Fibroblast of pulmonary artery (primary cell): ENCODE data around the gene C1QTNF9.
"Not testable (repeated sequence)": the region's sequence is repeated elsewhere in the genome, so short reads cannot be mapped to it uniquely, and the experiment has no call there.

Source experiments
- DNase-seq: peaks from one replicate; pipeline ENCODE4 v3.0.0-alpha.2; 2010; ENCODE audit warnings: low read depth
- H3K4me3 ChIP-seq: replicated peaks from 2 replicates; pipeline ENCODE4 v1.5.1; 2011; ENCODE audit warnings: low read depth, mild to moderate bottlenecking, control low read depth, low read length, moderate library complexity
- TF ChIP-seq, protein P1 (sequence below): IDR thresholded peaks from 2 replicates; pipeline ENCODE4 v1.5.1; 2011; ENCODE audit warnings: mild to moderate bottlenecking, control low read depth, low read length, inconsistent platforms; ENCODE audit errors: missing control alignments

Gene C1QTNF9

DNA sequence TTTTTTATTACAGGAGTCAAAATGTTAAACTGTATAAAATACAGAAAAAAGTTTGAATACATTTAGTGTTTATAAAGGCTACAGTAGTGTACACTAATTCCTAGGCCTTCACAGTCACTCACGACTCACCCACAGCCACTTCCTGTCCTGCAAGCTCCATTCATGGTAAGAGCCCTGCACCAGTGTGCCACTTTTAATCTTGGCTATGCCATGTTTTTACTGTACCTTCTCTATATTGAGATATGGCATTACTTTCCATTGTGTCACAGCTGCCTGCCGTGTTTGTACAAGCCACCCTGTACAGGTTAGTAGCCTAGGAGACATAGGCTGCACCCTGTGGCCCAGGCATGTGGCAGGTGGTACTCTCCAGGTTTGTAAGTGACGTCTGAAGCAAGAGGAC, 32.1 kb downstream of the C1QTNF9 start:
- no peak for DNase-seq
- TF ChIP-seq, protein P1, sequence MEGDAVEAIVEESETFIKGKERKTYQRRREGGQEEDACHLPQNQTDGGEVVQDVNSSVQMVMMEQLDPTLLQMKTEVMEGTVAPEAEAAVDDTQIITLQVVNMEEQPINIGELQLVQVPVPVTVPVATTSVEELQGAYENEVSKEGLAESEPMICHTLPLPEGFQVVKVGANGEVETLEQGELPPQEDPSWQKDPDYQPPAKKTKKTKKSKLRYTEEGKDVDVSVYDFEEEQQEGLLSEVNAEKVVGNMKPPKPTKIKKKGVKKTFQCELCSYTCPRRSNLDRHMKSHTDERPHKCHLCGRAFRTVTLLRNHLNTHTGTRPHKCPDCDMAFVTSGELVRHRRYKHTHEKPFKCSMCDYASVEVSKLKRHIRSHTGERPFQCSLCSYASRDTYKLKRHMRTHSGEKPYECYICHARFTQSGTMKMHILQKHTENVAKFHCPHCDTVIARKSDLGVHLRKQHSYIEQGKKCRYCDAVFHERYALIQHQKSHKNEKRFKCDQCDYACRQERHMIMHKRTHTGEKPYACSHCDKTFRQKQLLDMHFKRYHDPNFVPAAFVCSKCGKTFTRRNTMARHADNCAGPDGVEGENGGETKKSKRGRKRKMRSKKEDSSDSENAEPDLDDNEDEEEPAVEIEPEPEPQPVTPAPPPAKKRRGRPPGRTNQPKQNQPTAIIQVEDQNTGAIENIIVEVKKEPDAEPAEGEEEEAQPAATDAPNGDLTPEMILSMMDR: no peak
- no peak overlapping the region for H3K4me3 ChIP-seq

DNA sequence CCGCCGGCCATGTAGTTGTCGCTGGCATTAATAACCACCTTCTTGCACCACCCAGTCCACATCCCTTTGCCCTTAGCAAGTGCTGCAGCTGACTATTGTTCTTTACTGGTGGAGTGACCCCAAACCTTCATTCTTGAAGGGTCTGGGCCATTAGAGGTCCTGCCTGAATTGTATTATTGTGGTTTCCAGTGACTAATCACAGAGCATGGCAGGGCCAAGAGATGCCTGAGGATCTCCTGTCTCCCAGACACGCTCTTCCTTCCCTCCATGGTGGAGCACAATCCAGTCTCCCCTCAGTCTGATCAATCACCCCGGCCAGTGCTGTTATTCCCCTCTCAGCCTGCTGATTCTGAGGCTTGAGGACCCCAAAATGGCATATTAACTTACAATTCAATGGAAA, 39.0 kb downstream of the C1QTNF9 start:
- H3K4me3 ChIP-seq: no peak overlapping the region
- DNase-seq: no peak
- TF ChIP-seq, protein P1: no peak

DNA sequence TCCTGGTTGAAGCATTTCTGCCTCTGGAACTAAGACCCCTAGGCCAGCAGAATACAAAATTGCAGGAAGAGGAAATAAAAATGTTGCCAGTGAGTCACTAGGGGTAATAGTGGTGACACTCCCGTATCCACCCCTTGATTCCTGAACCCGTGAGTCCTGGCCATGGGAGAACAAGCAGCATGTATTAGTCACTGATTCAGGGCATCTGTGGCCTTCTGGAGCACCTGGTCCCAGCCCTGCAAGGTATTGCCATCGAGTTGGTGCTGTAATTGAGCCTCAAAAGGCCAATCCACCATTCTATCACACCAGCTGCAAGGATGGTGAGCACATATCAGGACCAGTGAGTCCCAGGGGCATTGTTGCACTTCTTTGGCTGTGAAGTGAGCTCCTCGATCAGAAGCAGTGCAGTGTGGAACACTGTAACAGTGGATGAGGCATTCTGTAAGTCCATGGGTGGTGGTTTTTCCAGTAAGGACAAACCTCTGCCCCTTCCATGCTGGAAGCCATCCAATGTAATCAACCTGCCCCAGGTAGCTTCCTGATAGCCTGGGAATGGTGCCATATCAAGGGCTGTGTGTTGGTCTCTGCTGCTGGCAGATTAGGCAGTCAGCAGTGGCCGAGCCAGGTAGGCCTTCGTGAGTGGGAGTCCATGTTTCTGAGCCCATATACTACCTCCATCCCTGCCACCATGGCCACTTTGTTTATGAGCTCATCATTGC, 39.6 kb downstream of the C1QTNF9 start:
- no peak for DNase-seq
- H3K4me3 ChIP-seq: no peak overlapping the region
- TF ChIP-seq, protein P1: no peak

DNA sequence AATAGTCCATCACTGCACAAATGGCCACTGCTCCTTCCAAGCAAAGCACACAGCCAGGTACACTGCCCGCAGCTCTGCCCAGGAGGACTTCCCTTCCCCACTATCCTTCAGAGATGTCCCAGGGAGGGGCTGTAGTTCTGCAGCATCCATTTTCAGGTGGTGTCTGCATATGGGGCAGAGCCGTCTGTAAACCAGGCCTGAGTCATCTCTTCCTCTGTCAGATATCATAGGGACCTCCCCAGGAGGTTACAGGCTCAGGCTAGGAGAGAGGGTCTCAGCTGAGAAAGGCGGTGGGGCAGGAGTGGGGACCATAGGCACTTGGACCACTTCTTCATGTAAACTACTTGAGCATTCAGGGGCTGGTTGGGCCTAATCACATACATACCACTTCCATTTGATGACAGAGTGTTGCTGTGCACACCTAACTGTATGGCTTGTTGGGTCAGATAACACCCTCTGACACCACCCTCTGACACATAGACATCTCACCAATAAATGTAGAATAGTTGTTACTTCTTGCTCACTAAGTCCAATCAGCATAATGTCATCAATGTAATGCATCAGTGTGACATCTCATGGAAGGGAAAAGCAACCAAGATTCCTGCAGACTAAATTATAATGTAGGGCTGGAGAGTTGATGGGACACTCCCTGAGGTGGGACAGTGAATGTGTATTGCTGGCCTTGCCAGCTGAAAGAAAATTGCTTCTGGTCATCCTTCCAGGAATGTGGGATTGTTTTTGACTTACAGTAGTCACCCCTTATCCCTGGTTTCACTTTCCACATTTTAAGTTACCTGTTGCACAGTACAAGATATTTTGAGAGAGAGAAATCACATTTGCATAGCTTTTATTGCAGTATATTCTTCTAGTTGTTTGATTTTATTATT, 40.6 kb downstream of the C1QTNF9 start:
- DNase-seq, H3K4me3 ChIP-seq: not testable (repeated sequence)

DNA sequence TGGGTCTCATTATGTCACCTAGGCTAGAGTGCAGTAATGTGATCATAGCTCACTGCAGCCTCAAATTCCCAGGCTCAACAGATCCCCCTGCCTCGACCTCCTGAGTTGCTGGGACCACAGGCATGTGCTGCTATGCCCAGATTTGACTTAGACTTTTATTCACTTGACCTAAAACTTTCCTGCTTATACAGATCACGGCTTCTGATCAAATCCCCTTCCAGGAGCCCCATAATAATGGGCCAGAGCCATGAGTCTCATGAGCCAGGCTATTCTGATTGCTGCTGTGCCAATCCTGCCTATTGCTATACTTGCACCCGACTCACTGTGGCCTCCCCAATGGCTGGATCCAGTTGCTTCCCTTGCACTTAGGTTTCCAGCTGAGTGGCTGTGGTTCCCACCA, 42.0 kb downstream of the C1QTNF9 start:
- DNase-seq: no peak
- H3K4me3 ChIP-seq: no peak overlapping the region
- TF ChIP-seq, protein P1: no peak

DNA sequence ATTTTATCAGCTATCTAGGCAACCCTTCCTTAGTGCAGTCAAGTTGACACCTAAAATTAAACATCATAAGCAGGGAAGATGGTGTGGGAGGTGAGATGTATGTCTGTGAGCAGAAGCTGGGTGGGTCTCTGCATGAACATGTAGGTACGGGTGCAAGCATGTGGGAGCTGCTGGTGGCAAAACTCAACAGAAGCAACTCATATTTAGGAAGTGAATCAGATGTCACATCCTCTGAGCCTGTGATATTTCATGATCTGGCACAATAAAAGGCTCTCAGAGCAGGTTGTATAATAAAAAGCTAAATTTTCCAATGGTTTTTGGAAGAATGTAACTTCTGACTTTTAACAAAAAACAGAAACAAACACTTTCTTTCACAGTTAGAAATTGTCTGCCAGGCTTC, 44.4 kb downstream of the C1QTNF9 start:
- no peak for DNase-seq
- TF ChIP-seq, protein P1: no peak

DNA sequence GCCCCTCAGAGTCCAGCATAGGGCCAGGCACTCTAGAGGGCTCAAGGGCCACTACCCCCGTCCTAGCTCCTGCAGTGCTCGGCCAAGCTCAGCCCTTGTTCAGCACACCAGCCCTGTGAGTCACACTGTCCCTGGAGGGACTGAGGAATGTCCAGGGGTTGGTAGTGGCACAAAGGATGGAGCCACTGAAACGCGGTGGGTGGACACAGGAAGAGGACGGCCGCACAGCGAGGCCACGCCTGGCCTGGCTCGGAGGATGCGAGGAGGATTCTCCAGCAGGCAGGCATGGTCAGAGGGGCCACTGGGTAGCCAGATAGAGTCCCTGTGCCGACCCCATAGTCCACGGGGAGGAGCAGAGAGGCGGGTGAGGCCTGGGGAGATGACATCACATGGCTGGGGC, 45.7 kb downstream of the C1QTNF9 start:
- no peak for DNase-seq
- TF ChIP-seq, protein P1: no peak
- H3K4me3 ChIP-seq: no peak overlapping the region

More for the DNA sequence above, 44.4 kb downstream of the C1QTNF9 start:
- H3K4me3 ChIP-seq: no peak overlapping the region
